ENCODE results near the gene STK39. TPM values are rescaled to one million over a fixed set of nuclear protein-coding genes. Genes with fewer than 3 reads are reported as not detected.

STK39 gene
- polyA plus RNA-seq, 3 donors: 30.4 to 36.0 (median 34.7) TPM

DNA sequence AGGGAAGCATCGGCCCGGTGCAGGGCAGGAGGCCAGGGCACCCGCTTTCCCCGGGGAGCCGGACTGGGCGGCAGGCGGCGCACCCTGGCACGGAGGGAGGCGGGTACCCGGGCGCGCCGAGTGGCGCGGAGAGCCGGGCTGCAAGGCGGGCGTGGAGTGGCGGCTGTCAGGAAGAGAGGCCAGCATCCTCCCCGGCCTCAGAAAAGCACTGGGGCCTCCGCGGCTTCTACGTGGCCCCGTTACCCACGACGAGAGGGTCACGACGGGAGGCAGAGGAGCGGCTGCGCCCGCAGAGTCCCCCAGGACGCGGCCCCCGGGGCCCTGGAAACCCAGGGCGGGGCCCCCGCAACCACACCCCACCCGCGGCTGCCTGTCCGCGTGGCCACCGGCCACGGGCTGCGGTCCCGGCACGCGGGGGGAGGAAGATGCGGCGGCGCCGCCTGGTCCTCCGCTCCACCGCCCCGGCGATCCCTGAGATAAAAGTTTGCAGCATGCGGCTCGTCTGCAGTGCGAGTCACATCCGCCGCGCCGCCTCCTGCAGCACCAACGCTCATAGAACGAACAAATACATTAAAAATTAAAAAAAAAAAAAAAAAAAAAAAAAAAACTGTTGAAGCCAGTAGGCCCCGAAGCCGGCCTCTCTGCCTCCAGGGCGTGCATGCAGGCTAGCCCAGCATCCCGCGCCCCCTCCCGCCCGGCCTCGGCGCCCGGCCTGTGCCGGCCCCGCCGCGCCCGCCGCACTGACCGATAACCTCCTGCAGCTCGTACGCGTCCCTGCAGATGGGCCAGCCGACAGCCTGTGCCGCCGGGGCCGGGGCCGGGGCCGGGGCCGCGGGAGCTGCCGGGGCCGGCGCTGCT lies 683 bp downstream of the STK39 start:
- DNase-seq (ENCODE audit: extremely low read depth in 1 of 11, low read depth in 9 of 11, low spot score in 4 of 11): peak in 5 of 11 donors; percentile 39 to 56 (median 54)

DNA sequence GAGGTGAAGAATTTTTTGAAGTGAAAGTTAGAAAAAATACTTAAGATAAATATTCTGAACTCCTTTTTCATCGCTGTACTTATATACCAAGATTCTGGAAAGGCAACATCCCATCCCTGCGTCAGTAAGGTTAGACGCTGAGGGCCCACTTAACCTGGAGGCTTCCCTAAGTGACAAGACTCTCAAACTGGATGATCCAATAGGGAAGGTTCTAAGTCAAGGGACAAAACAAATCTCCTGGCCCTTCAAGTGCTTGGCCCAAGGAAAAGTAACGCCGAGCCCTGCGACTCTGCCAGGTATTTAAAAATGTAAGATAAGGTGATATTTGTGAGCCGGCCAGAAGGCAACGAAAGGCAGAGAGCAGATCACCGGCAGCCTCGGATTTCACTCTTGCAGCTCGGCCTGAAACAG lies 1.3 kb downstream of the STK39 start:
- no peak for DNase-seq (ENCODE audit: extremely low read depth in 1 of 11, low read depth in 9 of 11, low spot score in 4 of 11)

DNA sequence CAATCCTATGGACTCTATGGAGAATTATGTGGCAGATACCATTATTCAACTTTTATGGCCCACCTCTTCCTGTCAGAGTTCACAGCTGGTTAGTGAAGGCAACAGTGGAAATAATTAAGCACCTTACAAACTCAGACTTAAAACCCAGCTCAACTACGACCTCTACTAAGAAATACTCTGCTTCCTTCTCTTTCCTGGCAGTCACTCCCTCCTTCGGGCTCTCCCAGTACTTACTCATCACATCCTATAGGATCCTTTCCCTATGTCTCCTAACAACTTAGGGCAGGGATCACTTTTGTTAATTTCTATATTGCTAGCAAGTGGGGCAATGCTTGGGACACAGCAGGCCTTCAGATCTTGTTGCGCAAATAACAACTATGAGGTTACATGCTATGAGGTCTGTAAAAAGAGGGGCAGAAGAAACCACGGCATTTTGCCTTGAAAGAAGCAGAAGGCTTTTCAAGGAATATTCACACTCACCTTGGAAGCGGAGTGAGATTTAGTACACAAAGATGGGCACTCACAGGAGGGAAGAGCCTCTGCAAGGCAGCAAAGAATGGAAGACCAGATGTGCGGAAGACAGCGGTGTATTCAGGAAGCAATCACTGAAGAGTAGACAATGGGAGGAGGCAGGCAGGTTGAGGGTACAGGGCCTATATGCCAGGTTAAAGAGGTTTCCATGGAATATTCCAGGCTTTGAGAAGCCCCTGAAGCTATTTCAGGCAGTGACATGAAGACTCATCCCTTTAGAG lies 2.1 kb downstream of the STK39 start:
- DNase-seq (ENCODE audit: extremely low read depth in 1 of 11, low read depth in 9 of 11, low spot score in 4 of 11): no peak

DNA sequence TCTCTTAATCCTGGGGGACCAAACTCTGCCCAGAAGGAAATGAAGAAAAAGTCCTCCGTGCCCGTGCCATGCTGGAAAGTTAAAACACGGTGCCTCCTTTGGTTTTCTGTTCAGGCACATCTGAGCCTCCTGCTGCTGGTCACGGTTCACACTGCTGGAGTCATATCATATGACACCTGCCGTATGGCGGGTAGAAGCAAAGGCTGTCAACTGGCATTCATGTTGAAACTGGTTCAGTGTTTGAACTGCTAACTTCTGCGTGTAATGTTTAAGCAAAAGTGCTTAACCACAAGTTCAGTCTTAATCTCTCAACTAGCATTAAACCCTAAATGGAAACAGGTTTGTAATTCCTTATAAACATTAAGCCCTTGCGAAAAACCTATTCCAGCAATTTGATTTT lies 3.1 kb downstream of the STK39 start:
- peak in 6 of 11 donors; percentile 37 to 62 (median 54) for DNase-seq (ENCODE audit: extremely low read depth in 1 of 11, low read depth in 9 of 11, low spot score in 4 of 11)

DNA sequence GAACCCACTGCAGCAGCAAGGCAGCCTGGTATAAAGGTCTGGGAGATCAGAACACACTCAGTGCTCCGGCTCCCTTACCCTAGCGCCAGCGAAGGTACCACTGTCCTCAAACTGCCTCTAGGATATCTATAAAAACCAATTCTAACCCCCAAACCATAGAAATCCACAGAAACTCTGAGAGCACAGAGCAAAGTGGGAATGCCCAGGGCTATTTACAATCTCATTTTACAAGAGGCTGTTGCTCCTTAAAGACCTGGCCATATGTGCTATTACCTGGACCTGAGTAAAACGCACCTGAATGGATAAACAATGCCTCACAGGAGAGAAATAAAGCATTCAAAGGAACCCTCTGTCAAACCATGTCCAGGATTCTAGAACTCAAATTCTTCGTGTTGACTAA lies 4.3 kb downstream of the STK39 start:
- DNase-seq (ENCODE audit: extremely low read depth in 1 of 11, low read depth in 9 of 11, low spot score in 4 of 11): no peak

DNA sequence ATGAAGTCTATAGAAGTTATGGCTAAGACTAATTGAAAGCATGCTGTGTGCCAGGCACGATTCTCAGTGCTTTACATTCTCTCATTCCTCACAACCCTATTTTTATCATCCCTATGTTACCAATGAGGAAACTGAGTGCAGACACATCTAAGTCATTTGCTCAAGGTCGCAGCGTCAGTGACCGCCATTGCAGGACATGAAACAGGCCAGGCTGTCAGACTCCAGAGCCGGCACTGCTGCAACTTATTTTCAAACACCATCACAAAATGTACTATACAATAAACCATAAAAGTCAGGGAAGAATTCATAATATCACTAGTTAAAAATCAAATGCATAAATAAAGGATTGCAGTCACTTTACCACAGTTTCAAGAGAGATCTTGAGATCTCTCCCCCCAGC lies 5.6 kb downstream of the STK39 start:
- DNase-seq (ENCODE audit: extremely low read depth in 1 of 11, low read depth in 9 of 11, low spot score in 4 of 11): no peak

DNA sequence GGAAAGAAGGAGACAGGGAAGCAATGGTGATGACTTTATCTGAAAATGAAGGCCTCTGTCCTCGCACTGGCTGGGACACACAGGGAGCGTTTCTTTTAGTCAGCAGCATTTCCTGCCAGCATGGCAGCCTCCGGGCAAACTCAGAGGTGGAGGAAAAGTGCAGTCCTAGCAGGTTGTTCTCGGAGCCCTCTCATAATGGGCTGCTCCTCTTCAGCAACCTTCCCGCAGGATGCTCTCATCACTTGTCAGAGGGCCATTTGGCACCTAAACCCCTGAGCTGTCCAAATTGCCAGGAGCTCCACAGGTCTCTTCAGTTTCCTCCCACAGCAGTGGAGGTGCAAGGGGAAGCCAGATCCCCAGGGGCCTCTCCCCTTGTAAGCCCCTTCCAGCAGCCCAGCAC lies 6.2 kb downstream of the STK39 start:
- no peak for DNase-seq (ENCODE audit: extremely low read depth in 1 of 11, low read depth in 9 of 11, low spot score in 4 of 11)

DNA sequence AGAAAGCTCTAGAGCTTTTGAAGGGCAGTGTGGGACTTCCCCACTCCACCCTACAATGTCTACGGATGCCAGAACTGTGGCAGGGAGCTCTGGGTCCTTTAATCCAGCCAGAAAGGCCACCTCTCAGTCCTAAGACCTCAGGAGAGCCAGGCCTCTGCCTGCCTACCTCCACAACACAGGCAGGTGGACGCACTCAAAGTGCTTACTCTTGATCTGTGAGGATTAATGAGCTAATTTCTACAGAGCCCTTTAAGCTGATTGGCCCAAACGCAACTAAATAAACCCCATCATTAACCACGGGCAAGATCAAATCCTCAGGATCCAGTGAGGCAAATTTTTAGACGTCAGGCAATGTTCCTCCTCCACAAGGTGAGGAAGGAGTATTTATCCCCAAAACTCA lies 8.1 kb downstream of the STK39 start:
- no peak for DNase-seq (ENCODE audit: extremely low read depth in 1 of 11, low read depth in 9 of 11, low spot score in 4 of 11)

DNA sequence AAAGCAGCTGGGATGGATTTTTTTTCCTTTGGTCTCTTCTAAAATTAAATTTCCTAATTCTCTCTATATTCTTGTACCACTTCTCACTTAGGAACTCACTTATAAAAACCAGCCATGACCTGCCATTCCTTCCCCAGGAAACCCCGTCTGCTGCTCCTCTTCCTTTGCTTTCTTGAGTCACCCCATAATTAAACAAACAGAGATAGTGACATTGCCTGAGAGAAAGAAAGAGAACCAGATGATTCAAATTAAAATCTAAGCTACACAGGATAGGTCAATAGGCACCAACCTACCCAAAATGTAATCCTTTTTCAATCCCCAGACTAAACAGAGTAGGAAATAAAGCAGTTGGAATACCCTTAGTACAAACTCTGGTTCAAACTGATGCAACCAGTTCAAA lies 9.7 kb downstream of the STK39 start:
- DNase-seq (ENCODE audit: extremely low read depth in 1 of 11, low read depth in 9 of 11, low spot score in 4 of 11): no peak

DNA sequence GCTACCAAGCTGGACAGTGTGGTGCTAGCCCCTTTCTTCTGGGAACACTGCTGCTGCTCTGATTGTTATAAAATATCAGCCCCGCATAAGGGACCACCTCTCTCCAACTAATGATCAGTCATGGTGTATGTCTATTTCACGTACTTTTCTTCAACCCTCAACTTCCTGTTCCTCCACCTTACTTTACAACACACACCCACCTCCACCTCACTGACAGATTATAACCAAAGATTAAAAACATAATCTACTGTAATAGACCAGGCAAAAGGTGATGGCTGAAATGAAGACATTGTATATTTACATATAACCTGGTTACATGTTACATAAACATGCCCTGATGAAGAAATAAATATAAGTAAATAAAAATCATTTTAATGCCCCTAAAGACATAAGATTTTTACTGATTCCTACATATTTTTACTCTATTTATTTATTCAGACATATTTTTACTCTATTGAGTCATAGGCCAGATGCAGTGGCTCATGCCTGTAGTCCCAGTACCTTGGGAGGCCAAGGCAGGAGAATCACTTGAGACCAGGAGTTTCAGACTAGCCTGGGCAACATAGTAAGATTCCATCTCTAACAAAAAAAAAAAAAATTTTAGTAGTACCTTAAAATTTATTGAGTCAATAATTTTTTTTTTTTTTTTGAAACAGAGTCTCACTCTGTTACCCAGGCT lies 12.8 kb downstream of the STK39 start:
- no peak for DNase-seq (ENCODE audit: extremely low read depth in 1 of 11, low read depth in 9 of 11, low spot score in 4 of 11)

DNA sequence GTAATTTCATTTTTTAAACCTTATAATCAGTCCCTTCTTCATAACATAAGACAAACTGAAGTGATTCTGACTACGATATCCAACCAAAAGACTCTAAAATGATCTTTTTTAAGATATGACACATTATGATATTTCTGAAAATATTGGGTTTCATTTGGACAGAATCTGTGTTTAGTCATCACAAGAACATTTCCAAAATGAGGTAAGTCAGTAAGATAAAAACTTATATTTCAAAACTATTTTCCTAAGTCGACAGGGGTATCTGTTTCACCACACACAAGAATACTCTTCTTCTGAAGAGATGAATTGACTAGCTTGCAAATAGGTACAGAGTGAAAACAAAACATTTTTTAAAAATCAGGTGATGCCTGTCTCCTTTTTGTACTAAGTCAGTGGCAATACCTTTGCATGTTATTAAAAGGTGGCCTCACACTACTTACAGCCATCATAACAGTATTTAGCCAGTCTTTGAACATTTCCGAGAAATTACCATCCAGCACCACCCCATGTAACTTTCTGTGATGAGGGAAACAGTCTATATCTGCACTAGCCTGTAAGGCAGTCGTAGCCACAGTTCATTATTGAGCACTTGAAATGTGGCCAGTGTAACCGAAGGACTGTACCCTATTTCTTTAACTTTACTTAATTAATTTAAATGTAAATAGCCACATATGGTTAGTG lies 13.5 kb downstream of the STK39 start:
- no peak for DNase-seq (ENCODE audit: extremely low read depth in 1 of 11, low read depth in 9 of 11, low spot score in 4 of 11)

DNA sequence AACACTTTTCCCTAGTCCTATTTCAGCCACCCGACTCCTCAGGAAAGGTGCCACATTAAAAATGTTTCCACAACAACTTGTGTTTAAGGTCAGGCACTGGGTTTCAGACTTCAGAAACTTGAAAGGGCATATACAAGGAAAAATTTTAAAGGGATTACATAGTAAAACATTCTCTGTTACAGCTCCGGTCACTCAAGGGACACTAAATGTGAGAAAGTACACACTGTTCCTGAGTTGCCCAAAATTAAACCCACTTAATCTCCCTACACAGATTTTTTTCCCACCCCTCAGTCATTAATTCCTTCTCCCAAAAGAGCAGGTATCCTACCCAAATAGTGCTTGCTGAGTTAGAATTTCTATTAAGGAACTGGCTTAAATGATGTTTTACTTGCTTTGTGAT lies 14.2 kb downstream of the STK39 start:
- DNase-seq (ENCODE audit: extremely low read depth in 1 of 11, low read depth in 9 of 11, low spot score in 4 of 11): no peak

DNA sequence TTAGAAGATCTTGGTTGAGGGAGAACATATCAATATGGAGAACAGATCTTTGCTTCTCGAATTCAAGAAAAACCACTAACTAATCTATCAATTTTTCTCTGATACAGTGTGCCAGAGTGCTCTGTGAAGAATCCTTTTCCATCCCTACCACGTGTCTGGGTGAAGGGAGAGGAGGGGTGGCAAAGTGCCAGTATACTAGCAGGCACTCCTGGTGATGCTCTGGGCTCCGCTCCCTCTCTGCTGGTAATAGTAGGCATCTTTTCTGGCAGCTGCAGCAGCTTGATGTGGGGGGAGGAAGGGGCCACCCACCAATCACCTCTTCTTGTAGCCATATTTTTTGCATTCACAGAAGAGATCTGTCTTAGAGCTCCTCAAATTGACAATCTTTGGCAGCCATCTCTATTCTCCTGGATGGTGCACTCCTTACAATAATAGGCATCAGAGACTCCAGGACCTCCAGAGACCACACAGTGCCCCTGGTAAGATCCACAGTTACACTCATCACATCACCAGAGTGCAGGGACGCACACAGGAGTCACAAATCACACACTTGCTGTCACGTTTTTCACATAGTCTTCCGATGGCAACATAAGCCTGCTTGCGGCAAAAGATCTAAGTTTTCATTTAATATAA lies 15.7 kb downstream of the STK39 start:
- no peak for DNase-seq (ENCODE audit: extremely low read depth in 1 of 11, low read depth in 9 of 11, low spot score in 4 of 11)

DNA sequence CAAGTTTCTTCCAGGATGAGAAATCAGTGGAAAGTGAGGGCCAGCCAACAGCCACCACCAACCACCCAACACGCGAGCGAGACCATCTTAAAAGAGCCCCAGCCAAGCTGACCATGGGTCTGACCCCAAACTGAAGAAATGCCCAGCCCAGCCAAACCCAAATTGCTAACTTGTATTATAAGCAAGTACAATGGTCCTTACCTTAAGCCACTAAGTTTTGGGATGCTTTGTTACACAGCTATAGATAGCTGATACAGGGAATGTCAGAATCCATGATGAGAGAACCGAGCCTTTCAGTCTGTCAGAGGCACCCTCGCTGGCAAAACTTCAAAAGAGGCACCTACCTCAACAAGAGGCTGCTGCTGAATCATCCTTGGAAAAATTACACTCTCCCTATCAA lies 17.0 kb downstream of the STK39 start:
- DNase-seq (ENCODE audit: extremely low read depth in 1 of 11, low read depth in 9 of 11, low spot score in 4 of 11): no peak

DNA sequence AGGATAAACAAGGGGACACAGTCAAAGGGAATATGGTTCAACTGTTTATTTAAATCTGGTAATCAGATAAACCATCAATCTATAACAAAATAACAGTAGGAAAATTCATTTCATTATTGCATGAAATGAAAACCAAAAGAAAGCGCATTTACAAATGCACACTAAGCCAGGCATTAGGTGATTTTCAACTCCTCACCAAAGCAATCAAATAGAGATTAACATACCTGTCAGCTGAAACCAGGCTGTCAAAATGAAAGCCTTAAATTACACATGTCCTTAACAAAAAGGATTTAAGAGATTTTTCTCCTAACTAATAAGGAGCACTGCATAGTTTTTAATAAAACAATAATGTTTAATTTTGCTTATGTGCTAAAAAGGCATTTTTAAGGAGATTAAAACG lies 23.0 kb downstream of the STK39 start:
- DNase-seq (ENCODE audit: extremely low read depth in 1 of 11, low read depth in 9 of 11, low spot score in 4 of 11): no peak

DNA sequence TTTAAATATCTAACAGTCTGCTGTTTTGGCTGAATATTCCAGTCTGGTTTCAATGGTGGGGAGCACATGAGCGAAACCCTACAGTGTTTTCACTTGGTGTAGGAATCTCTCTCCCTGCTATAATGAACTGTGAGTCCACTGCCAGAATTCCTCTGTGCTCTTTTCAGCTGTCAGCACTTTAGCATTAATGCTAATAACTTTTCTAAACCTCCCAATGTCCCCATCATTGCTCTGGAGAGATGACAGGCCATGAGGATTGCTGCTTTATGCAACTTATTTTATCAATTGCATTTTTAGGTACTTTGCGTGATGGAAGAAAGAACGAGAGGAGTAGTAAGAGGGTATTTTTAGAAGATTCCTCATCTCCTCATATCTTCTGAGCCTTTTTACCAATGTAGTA lies 25.3 kb downstream of the STK39 start:
- no peak for DNase-seq (ENCODE audit: extremely low read depth in 1 of 11, low read depth in 9 of 11, low spot score in 4 of 11)

DNA sequence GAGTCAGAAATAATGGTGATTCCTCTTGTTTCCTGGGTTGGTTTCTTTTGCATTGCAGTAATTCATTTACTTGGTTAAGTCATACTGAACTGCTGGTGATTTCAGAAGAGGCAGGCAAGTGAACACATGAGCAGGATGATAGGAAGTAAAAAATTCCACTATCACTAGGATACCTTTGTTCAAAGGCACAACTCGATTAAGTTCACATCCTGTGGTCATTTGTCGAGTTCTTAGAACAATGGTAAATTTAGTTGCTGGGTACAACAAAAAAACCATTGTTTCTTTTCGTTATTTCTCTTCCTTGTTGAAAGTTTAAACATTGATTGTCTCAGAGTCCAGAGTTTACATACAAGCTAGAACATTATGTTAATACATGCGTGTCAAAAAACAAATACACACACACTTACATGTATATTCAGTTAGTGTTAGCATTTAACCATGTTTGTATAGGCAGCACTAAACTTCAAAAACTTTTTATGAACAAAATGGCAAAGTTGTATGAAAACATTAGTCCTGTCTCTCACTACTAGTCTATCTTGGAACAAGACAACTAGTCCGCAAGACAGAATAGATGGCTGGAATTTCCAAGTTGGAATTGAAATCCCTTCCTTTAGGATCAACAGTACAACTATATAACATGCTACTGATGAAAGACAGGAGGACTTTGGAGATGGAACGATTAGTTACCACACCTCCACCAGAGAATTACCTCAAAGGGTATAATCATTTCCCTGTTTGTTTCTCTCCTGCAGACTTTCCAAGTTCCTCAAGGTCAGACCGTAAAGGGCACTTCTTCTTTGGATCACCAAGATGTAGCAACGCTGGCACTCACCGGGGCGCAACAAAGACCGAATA lies 26.2 kb downstream of the STK39 start:
- DNase-seq (ENCODE audit: extremely low read depth in 1 of 11, low read depth in 9 of 11, low spot score in 4 of 11): no peak

DNA sequence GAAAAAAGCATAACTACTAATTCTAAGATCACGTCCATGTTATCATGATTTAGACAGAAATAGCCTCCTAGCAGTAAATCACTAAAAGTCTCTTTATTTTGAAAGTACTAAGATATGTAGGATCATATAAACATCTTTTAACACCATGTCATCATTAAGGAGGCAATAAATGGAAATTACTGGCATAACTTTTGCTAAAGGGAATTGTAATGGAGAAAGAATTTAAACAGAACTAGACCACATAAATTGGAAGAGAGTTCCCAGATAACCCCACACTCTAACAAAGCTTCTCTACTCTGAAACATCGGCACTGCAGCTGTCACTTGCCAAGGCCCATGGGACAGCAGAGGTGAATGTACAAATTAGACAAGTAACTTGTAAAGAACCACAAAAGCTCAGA lies 29.5 kb downstream of the STK39 start:
- DNase-seq (ENCODE audit: extremely low read depth in 1 of 11, low read depth in 9 of 11, low spot score in 4 of 11): no peak

Data from renal cortex interstitium (tissue), 11 donors.